RCC 7860 (cell line): ENCODE measurements around the gene FSTL4.
"Not testable (repeated sequence)": the region's sequence is repeated elsewhere in the genome, so short reads cannot be mapped to it uniquely, and the experiment has no call there.

ENCODE experiments used
- DNase-seq: peaks from one replicate; pipeline ENCODE4 v3.0.0-alpha.2; 2015; ENCODE audit warnings: low spot score
- FAIRE-seq: peaks from 2 replicates; lab custom pipeline; 2012; peaks lifted over from hg19 to GRCh38; lab: Jason Lieb, UNC

Gene FSTL4

GRCh38 chr5:133409210-133409674, 203.1 kb downstream of the FSTL4 start:
- FAIRE-seq (no peak), DNase-seq (no peak)

GRCh38 chr5:133408322-133408721, 204.0 kb downstream of the FSTL4 start:
- FAIRE-seq = no peak
- no peak for DNase-seq

- no peak for FAIRE-seq
- no peak for DNase-seq
These were observed 205.2 kb downstream of the FSTL4 start for GRCh38 chr5:133406977-133407632.

DNA sequence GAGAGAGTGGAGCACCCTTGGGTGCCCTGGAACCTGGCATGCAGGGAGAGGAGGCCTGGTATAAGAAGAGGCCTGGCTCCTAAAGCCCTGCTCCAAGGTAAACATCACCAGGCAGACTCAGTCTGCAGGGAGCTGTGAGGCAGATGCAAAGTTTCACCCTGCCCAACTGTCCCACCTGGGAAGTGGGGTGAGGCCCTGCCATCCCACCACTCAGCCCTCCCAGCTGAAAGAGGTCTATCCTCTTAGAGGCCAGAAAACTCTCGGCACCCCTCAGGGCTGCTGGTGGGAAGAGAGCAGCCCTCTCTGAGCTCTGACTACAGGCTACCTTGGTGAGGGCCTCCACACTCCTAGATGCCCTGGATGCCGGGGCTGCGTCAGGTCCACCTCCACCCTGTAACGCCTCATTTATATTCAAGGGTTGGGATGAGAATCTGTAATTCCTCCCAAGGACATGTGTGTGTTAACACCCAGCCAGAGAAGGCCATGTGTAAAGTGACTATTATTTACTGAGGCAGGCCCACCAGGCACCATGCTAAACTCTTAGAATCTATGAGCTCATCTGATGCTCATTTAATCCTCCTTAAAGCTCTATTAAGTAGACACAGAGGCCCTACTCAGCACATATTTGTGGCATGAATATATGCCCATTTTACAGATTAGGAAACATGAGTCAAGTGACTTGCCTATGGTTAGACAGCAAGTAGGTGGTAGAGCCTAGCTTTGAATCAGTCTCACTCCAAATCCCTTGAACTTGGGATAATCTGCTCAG, 205.9 kb downstream of the FSTL4 start:
- no peak for DNase-seq
- FAIRE-seq = no peak

GRCh38 chr5:133405275-133406034, 206.9 kb downstream of the FSTL4 start:
- DNase-seq (no peak), FAIRE-seq (no peak)

DNA sequence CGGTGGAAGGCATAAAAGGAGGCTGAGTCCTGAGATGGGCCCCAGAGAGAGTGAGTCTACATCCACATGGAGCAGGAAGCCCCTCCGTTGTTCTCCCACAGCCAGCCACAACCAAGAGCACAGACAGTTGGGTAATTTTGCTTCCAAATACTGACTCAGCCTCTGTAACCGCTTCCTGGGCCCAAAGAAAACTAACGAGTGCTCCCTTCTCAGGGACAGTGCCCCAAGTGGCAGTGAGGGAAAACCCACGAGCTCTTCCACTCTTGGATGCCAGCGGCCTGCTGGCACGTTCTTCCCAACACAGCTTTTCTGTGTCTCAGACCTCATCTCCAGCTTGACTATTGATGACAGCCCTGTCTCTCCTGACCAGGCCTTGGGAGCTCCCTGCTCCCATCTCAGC, 207.6 kb downstream of the FSTL4 start:
- no peak for DNase-seq

GRCh38 chr5:133403741-133404364, 208.5 kb downstream of the FSTL4 start:
- DNase-seq (no peak), FAIRE-seq (no peak)

More for the DNA sequence above, 207.6 kb downstream of the FSTL4 start:
- no peak for FAIRE-seq

DNA sequence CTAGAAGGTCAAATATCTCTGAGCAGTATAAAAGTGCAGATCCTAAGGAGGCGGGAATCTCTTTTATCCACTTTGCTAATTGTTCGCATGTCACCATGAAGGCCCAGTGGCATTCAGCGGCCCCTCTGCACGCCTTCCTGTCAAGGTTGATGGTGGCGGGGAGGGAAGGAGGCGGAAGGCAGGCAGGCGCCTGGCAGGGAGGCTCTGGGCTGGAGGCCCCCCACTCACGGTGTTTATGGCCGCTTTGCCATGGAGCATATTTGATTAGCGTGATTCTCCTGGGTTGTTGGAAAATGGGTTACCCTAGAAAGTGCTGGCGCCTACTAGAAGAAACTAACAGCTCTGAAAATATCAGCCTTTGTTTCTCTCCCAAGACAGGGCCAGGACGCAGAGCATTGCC, 209.6 kb downstream of the FSTL4 start:
- FAIRE-seq (no peak), DNase-seq (no peak)

- no peak for DNase-seq
- no peak for FAIRE-seq
These were observed 210.5 kb downstream of the FSTL4 start for GRCh38 chr5:133401731-133402347.

DNA sequence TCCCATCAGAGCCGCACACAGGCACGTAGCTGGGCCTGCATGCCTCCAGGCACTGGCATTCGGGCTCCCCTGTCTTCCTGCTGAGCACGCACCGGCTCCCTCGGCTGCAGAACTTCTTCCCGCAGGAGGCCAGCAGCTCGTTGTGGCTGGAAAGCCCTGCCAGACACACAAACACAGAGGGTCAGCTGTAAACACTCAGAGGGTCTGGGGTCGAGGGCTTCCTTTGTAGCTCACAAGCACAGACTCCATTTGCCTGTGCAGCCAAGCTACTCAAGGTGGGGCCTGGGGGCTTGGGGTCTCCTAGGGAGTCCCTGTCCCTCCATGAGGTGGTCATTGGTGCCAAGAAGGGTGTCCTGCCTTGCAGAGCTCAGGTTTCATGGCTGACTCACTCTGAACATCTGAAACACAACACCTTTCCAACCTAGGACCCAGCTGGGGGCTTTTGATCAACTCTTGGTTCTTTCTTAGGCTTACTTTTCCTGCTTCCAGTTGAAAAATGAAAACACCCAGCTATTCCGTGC, 211.4 kb downstream of the FSTL4 start:
- FAIRE-seq (no peak), DNase-seq (no peak)

- no peak for FAIRE-seq
These were observed 212.2 kb downstream of the FSTL4 start for GRCh38 chr5:133400120-133400519.

GRCh38 chr5:133399247-133399891, 213.0 kb downstream of the FSTL4 start:
- DNase-seq (no peak), FAIRE-seq (no peak)

More at GRCh38 chr5:133400120-133400519, 212.2 kb downstream of the FSTL4 start:
- no peak for DNase-seq

DNA sequence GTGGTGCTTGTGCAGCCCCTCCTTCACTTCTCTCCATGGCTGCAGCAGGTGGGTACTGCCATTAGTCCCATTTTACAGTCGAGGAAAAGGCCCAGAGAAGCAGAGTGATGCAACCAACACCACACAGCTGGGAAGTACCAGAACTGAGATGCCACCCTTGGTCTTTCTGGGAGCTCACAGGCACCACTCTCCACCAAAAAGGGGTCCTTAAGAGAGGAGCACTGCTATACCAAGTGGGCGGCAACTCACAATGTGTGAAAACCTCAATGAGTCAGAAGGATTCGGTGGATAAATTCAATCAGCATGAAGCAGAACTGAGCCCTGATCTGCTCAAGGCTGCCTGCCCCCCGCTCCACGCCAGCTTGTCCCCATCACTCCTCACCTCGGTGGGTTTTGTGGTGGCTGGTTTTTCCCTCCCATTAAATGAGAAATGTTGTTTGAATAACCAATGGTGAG, 213.7 kb downstream of the FSTL4 start:
- no peak for FAIRE-seq
- DNase-seq = no peak

DNA sequence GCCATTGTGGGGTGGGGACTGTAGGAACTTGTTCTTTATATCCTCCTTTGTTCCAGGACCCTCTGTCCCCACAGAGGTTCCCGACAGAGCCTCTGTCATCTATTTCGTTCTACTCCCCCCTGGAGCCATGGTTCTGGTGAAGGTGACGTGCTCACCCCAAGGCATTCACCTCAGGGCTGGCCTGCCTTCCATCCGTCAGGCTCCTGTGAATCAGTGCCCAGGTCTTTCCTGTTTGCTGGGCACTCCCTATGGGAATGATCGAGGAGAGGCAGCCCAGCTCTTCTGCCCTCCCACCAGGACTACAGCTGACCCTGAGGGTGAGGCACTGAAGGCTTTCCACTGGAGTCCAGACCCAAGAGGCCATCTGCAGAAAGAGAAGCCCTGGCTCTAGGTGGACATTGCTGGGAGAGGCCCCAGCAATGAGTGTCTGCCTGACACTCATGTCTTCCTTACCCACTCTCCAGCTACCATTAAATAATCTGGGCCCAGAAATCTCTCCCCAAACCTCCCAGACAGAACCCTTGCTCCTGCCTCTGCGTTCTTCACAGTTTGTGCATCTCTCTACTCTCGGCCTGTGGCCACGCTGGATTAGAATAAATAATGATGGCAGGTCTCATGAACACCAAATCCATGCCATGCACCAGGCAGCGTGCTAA, 214.2 kb downstream of the FSTL4 start:
- FAIRE-seq = no peak
- DNase-seq = no peak

DNA sequence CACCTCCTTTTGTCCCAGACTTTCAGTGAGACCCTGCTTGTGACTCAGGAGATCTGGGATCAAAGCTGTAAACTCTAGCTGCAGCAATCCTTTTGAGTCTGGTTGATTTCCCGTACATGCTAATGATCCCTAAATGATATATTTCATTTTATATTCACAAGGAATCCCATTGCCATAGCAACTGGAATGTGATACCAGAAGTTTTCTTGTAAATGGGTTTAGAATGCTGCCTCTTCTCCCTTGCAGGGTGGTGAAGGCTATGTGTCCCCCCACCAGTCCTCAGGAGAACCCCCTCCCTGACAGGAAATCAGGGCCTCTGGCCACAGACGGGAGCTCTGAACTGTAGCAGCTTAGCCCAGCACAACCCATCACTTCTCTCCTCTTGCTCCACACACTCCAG, 215.0 kb downstream of the FSTL4 start:
- no peak for DNase-seq
- no peak for FAIRE-seq

- no peak for FAIRE-seq
- no peak for DNase-seq
These were observed 215.5 kb downstream of the FSTL4 start for GRCh38 chr5:133396814-133397213.

DNA sequence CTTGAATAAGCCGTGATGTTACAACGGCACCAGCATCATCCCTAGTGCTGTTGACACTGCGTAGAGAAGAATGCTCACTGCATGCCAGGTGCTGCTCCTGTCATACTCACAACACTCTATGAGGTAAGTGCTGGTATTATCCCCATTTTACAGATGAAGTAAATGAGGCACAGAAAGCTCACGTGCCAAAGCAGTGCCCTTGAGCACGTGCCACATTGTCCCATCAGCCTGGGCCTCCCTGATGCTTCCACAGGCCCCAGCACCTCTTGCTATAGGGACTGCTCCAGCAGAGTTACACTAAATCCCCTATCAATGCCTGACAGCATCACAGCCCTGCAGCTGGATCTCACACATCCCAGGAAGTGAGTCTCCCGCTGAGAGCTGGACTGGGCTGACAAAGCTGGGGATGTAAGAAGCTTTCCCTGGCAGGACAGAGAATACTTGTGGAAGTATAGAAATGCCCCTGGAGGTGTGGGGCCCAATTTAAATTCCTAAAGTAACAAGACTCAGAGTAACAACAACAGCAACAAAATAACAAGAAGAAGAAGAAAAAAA, 216.1 kb downstream of the FSTL4 start:
- FAIRE-seq (no peak), DNase-seq (no peak)

GRCh38 chr5:133395207-133395606, 217.1 kb downstream of the FSTL4 start:
- not testable (repeated sequence) for DNase-seq, FAIRE-seq

GRCh38 chr5:133394477-133394817, 217.9 kb downstream of the FSTL4 start:
- not testable (repeated sequence) for FAIRE-seq

More at GRCh38 chr5:133394477-133394817, 217.9 kb downstream of the FSTL4 start:
- DNase-seq = not testable (repeated sequence)
